Caco-2 (cell line): ENCODE measurements around the gene VAMP8. TPM values are rescaled to one million over a fixed set of nuclear protein-coding genes. Genes with fewer than 3 reads are reported as not detected.

Experiments used
- BruUV-seq: library from RNA; stranded (reverse); fragments of 400-500 nt; replicated peaks from 2 replicates; lab custom pipeline; 2021; lab: Mats Ljungman, UMichigan
- CTCF ChIA-PET: fragments of 300-600 bp; sonication (Branson Sonifier 250); formaldehyde crosslinking; loops from one replicate; lab custom pipeline; 2022; ENCODE audit warnings: antibody characterized with exemption; lab: Charles Lee
- POLR2A ChIA-PET: fragments of 300-600 bp; sonication (Branson Sonifier 250); formaldehyde crosslinking; loops from one replicate; lab custom pipeline; 2022; ENCODE audit warnings: antibody characterized with exemption; lab: Charles Lee
- DNase-seq, 2 experiments: peaks; one replicate each; pipeline versions ENCODE4 v3.0.0 to v3.0.0-alpha.2; 2020 to 2022
- H3K27me3 ChIP-seq: replicated peaks from 2 replicates; pipeline ENCODE4 v1.6.0; 2011; ENCODE audit warnings: low read length; ENCODE audit not compliant: control insufficient read depth, insufficient read depth
- H3K36me3 ChIP-seq: 2 replicates; pipeline ENCODE4 v1.5.1; 2011; ENCODE audit warnings: low read length; ENCODE audit not compliant: control insufficient read depth, insufficient read depth
- H3K4me1 ChIP-seq: fragments of 250-450 bp; sonication (Bioruptor Pico); 2 replicates; pipeline ENCODE4 v1.5.1; 2020; ENCODE audit warnings: mild to moderate bottlenecking
- H3K4me3 ChIP-seq: 2 replicates; pipeline ENCODE4 v1.5.1; 2011; ENCODE audit warnings: low read depth, mild to moderate bottlenecking, control low read depth, low read length
- H3K9me3 ChIP-seq: fragments of 250-450 bp; sonication (Bioruptor Pico); 2 replicates; pipeline ENCODE4 v1.5.1; 2020; ENCODE audit warnings: mild to moderate bottlenecking, moderate library complexity
- H3K27ac Mint-ChIP-seq: one replicate; pipeline ENCODE4 v1.8.0; 2022; ENCODE audit warnings: mixed read lengths; ENCODE audit not compliant: unreplicated experiment
- H3K27me3 Mint-ChIP-seq: one replicate; pipeline ENCODE4 v1.8.0; 2022; ENCODE audit warnings: mixed read lengths; ENCODE audit not compliant: insufficient read depth, unreplicated experiment
- H3K36me3 Mint-ChIP-seq: one replicate; pipeline ENCODE4 v1.8.0; 2022; ENCODE audit warnings: mild to moderate bottlenecking, mixed read lengths; ENCODE audit not compliant: insufficient read depth, unreplicated experiment
- H3K4me1 Mint-ChIP-seq: one replicate; pipeline ENCODE4 v1.8.0; 2022; ENCODE audit warnings: low read depth, mixed read lengths; ENCODE audit not compliant: unreplicated experiment
- H3K4me3 Mint-ChIP-seq: one replicate; pipeline ENCODE4 v1.8.0; 2022; ENCODE audit warnings: mild to moderate bottlenecking, moderate library complexity, mixed read lengths; ENCODE audit not compliant: unreplicated experiment
- H3K9me3 Mint-ChIP-seq: one replicate; pipeline ENCODE4 v1.8.0; 2022; ENCODE audit warnings: mixed read lengths; ENCODE audit not compliant: unreplicated experiment
- CTCF ChIP-seq, 2 experiments: fragments of 200-600 bp in 1 of 2; IDR thresholded peaks; 1 replicate in 1 of 2; 2 replicates in 1 of 2; pipeline versions ENCODE4 v1.5.1 to v1.8.0; 2011 to 2022; ENCODE audit warnings: antibody characterized with exemption in 1 of 2, control low read depth in 1 of 2, inconsistent platforms in 1 of 2, low read depth in 1 of 2, low read length in 1 of 2, mild to moderate bottlenecking in 1 of 2, moderate library complexity in 1 of 2; ENCODE audit not compliant: insufficient read depth in 1 of 2, severe bottlenecking in 1 of 2, unreplicated experiment in 1 of 2
- intact Hi-C: fragments of 100-400 bp; cut with micrococcal nuclease; formaldehyde crosslinking; loops from one replicate; pipeline ENCODE4 v1.10.0; 2022; ENCODE audit not compliant: unreplicated experiment
- total RNA-seq: library from RNA; stranded (reverse); gene quantifications from 2 replicates; pipeline ENCODE4 v1.2.3, GENCODE V29; 2022

VAMP8 gene
- total RNA-seq, 1 experiment from 2014 or later = 85.5 TPM

GRCh38 chr2:85582492-85582891 lies 5.1 kb downstream of the VAMP8 start:
- DNase-seq = no peak
- Mint-ChIP-seq H3K4me1 (peaks cover 30% of the 10 kb centered on the region), H3K36me3 (peaks cover 27% of the 10 kb centered on the region), H3K27me3 (no peaks in the 10 kb centered on the region), H3K4me3 (no peak overlapping the region), H3K9me3 (no peaks in the 10 kb centered on the region), H3K27ac (no peak overlapping the region)
- H3K36me3 ChIP-seq = no peaks in the 10 kb centered on the region; the same call in 1 of the 2 replicates
- H3K4me3 ChIP-seq = no peak overlapping the region
- intact Hi-C loops = no loop called here
- no peaks in the 10 kb centered on the region for H3K27me3 ChIP-seq
- BruUV-seq = no TSS peak
- peaks cover 32% of the 10 kb centered on the region for H3K4me1 ChIP-seq
- no peak for TF ChIP-seq CTCF (IDR thresholded peaks at IDR 0.05; ENCODE audit: insufficient read depth in 1 of 2, low read depth in 1 of 2, low read length in 1 of 2, severe bottlenecking in 1 of 2, unreplicated experiment in 1 of 2)
- ChIA-PET POLR2A (no interaction called here), CTCF (no interaction called here)
- no peaks in the 10 kb centered on the region for H3K9me3 ChIP-seq

GRCh38 chr2:85583667-85584353 lies 6.4 kb downstream of the VAMP8 start:
- Histone ChIP-seq H3K27me3 (no peaks in the 10 kb centered on the region), H3K9me3 (no peaks in the 10 kb centered on the region), H3K36me3 (no peaks in the 10 kb centered on the region; the same call in 1 of the 2 replicates), H3K4me1 (peaks cover 29% of the 10 kb centered on the region), H3K4me3 (peak overlapping the region; percentile 47)
- Mint-ChIP-seq H3K27ac (peak overlapping the region; percentile 23), H3K27me3 (peaks cover 8% of the 10 kb centered on the region), H3K4me3 (peak overlapping the region; percentile 76), H3K36me3 (peaks cover 31% of the 10 kb centered on the region), H3K4me1 (peaks cover 33% of the 10 kb centered on the region), H3K9me3 (no peaks in the 10 kb centered on the region)
- no peak for TF ChIP-seq CTCF (IDR thresholded peaks at IDR 0.05; ENCODE audit: insufficient read depth in 1 of 2, low read depth in 1 of 2, low read length in 1 of 2, severe bottlenecking in 1 of 2, unreplicated experiment in 1 of 2)
- no peak for DNase-seq
- POLR2A ChIA-PET = interaction anchor here (0.6 kb wide), 2 partner anchors 23 to 524 kb away, joined by 4 to 6 read pairs; partner anchors contain the start of gene GGCX
- intact Hi-C loops = no loop called here
- CTCF ChIA-PET = interaction anchor here (0.6 kb wide), 1 partner anchor 369 kb away, joined by 4 read pairs; no protein-coding TSS in a partner anchor
- BruUV-seq = TSS peak; percentile 80

- H3K4me3 Mint-ChIP-seq = peak within 1 kb of the TSS; percentile 76
- H3K27ac Mint-ChIP-seq = peak within 1 kb of the TSS; percentile 83
These were observed 7.0 kb downstream of the VAMP8 start, which contains the start of gene VAMP5 for GRCh38 chr2:85584354-85584856. Gene VAMP5 (plus strand): TSS chr2:85584431. CDS start chr2:85584491, 60 bp downstream.

More at GRCh38 chr2:85584354-85584856, 7.0 kb downstream of the VAMP8 start, which contains the start of gene VAMP5:
- Mint-ChIP-seq H3K36me3 (peaks cover 31% of the 10 kb centered on the region), H3K4me1 (peaks cover 30% of the 10 kb centered on the region), H3K9me3 (no peaks in the 10 kb centered on the region), H3K27me3 (peaks cover 10% of the 10 kb centered on the region)
- intact Hi-C loops = no loop called here
- POLR2A ChIA-PET = interaction anchor here (0.6 to 1.2 kb wide), 3 partner anchors 11 to 523 kb away, joined by 6 to 8 read pairs (median 8); partner anchors contain the start of genes GGCX and RNF181
- no peaks in the 10 kb centered on the region for H3K9me3 ChIP-seq
- peak; percentile 79 to 85 for DNase-seq
- no peak for TF ChIP-seq CTCF (IDR thresholded peaks at IDR 0.05; ENCODE audit: insufficient read depth in 1 of 2, low read depth in 1 of 2, low read length in 1 of 2, severe bottlenecking in 1 of 2, unreplicated experiment in 1 of 2)
- H3K4me3 ChIP-seq = peak within 1 kb of the TSS; percentile 47
- peaks cover 27% of the 10 kb centered on the region for H3K4me1 ChIP-seq
- no TSS peak for BruUV-seq
- H3K36me3 ChIP-seq = no peaks in the 10 kb centered on the region; the same call in 1 of the 2 replicates
- CTCF ChIA-PET = no interaction called here
- H3K27me3 ChIP-seq = no peaks in the 10 kb centered on the region
